ENCODE measurements around the gene TFRC. TPM values are rescaled to one million over a fixed set of nuclear protein-coding genes. Genes with fewer than 3 reads are reported as not detected.
"Not testable (repeated sequence)": the region's sequence is repeated elsewhere in the genome, so short reads cannot be mapped to it uniquely, and the experiment has no call there.

TFRC gene
- total RNA-seq, 1 donor from 2014 or later, result 74.0 TPM

GRCh38 chr3:196063971-196064370 lies 17.9 kb downstream of the TFRC start:
- peaks cover 32% of the 10 kb centered on the region for H3K36me3 Mint-ChIP-seq (ENCODE audit: insufficient read depth)
- H3K9me3 Mint-ChIP-seq (ENCODE audit: low read depth), result no peaks in the 10 kb centered on the region
- H3K4me3 Mint-ChIP-seq (ENCODE audit: low read depth), result no peak overlapping the region
- H3K4me1 Mint-ChIP-seq (ENCODE audit: low read depth), result no peaks in the 10 kb centered on the region
- no peak overlapping the region for H3K27ac Mint-ChIP-seq
- no peaks in the 10 kb centered on the region for H3K27me3 Mint-ChIP-seq
- TF ChIP-seq, protein P1, sequence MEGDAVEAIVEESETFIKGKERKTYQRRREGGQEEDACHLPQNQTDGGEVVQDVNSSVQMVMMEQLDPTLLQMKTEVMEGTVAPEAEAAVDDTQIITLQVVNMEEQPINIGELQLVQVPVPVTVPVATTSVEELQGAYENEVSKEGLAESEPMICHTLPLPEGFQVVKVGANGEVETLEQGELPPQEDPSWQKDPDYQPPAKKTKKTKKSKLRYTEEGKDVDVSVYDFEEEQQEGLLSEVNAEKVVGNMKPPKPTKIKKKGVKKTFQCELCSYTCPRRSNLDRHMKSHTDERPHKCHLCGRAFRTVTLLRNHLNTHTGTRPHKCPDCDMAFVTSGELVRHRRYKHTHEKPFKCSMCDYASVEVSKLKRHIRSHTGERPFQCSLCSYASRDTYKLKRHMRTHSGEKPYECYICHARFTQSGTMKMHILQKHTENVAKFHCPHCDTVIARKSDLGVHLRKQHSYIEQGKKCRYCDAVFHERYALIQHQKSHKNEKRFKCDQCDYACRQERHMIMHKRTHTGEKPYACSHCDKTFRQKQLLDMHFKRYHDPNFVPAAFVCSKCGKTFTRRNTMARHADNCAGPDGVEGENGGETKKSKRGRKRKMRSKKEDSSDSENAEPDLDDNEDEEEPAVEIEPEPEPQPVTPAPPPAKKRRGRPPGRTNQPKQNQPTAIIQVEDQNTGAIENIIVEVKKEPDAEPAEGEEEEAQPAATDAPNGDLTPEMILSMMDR (IDR thresholded peaks at IDR 0.05; ENCODE audit: unreplicated experiment), result no peak
- DNase-seq (ENCODE audit: low spot score, unreplicated experiment), result no peak

GRCh38 chr3:196063456-196063855 lies 18.4 kb downstream of the TFRC start:
- no peak overlapping the region for H3K4me3 Mint-ChIP-seq (ENCODE audit: low read depth)

GRCh38 chr3:196063049-196063448 lies 18.8 kb downstream of the TFRC start:
- TF ChIP-seq, protein P1 (IDR thresholded peaks at IDR 0.05; ENCODE audit: unreplicated experiment), result no peak
- no peak overlapping the region for H3K27ac Mint-ChIP-seq
- DNase-seq (ENCODE audit: low spot score, unreplicated experiment), result no peak
- H3K4me3 Mint-ChIP-seq (ENCODE audit: low read depth), result no peak overlapping the region
- H3K36me3 Mint-ChIP-seq (ENCODE audit: insufficient read depth), result peaks cover 36% of the 10 kb centered on the region
- H3K27me3 Mint-ChIP-seq, result no peaks in the 10 kb centered on the region
- H3K4me1 Mint-ChIP-seq (ENCODE audit: low read depth), result no peaks in the 10 kb centered on the region
- no peaks in the 10 kb centered on the region for H3K9me3 Mint-ChIP-seq (ENCODE audit: low read depth)

More at GRCh38 chr3:196063456-196063855, 18.4 kb downstream of the TFRC start:
- Mint-ChIP-seq H3K27ac (no peak overlapping the region), H3K9me3 (ENCODE audit: low read depth) (no peaks in the 10 kb centered on the region), H3K36me3 (ENCODE audit: insufficient read depth) (peaks cover 32% of the 10 kb centered on the region), H3K27me3 (no peaks in the 10 kb centered on the region), H3K4me1 (ENCODE audit: low read depth) (no peaks in the 10 kb centered on the region)
- DNase-seq (ENCODE audit: low spot score, unreplicated experiment), result no peak
- TF ChIP-seq, protein P1 (IDR thresholded peaks at IDR 0.05; ENCODE audit: unreplicated experiment), result no peak

- Mint-ChIP-seq H3K36me3 (ENCODE audit: insufficient read depth) (peaks cover 38% of the 10 kb centered on the region), H3K4me1 (ENCODE audit: low read depth) (no peaks in the 10 kb centered on the region), H3K27ac (no peak overlapping the region), H3K27me3 (no peaks in the 10 kb centered on the region), H3K4me3 (ENCODE audit: low read depth) (no peak overlapping the region), H3K9me3 (ENCODE audit: low read depth) (no peaks in the 10 kb centered on the region)
- no peak for DNase-seq (ENCODE audit: low spot score, unreplicated experiment)
- TF ChIP-seq, protein P1 (IDR thresholded peaks at IDR 0.05; ENCODE audit: unreplicated experiment), result no peak
Observed at GRCh38 chr3:196060834-196061233, 21.1 kb downstream of the TFRC start.

GRCh38 chr3:196057760-196058331 lies 24.0 kb downstream of the TFRC start:
- no peaks in the 10 kb centered on the region for H3K27me3 Mint-ChIP-seq
- H3K4me1 Mint-ChIP-seq (ENCODE audit: low read depth), result no peaks in the 10 kb centered on the region
- H3K27ac Mint-ChIP-seq, result no peak overlapping the region
- H3K36me3 Mint-ChIP-seq (ENCODE audit: insufficient read depth), result peaks cover 43% of the 10 kb centered on the region
- TF ChIP-seq, protein P1 (IDR thresholded peaks at IDR 0.05; ENCODE audit: unreplicated experiment), result no peak
- H3K9me3 Mint-ChIP-seq (ENCODE audit: low read depth), result no peaks in the 10 kb centered on the region
- no peak overlapping the region for H3K4me3 Mint-ChIP-seq (ENCODE audit: low read depth)
- no peak for DNase-seq (ENCODE audit: low spot score, unreplicated experiment)

- H3K4me1 Mint-ChIP-seq (ENCODE audit: low read depth); H3K27ac Mint-ChIP-seq; H3K9me3 Mint-ChIP-seq (ENCODE audit: low read depth); H3K27me3 Mint-ChIP-seq; DNase-seq (ENCODE audit: low spot score, unreplicated experiment); H3K4me3 Mint-ChIP-seq (ENCODE audit: low read depth): not testable (repeated sequence)
- peaks cover 48% of the 10 kb centered on the region for H3K36me3 Mint-ChIP-seq (ENCODE audit: insufficient read depth)
Observed at GRCh38 chr3:196056371-196056770, 25.5 kb downstream of the TFRC start.

All from progenitor cell of endocrine pancreas (in vitro differentiated cells).